B cell (primary cell): ENCODE measurements around the gene LATS1.

Experiments
- EZH2 ChIP-seq: IDR thresholded peaks from 2 replicates; pipeline ENCODE4 v1.6.1; 2012; ENCODE audit warnings: borderline replicate concordance, low read depth, mild to moderate bottlenecking, moderate library complexity, low read length; ENCODE audit not compliant: insufficient read depth, poor library complexity, severe bottlenecking
- TF ChIP-seq, protein P1 (sequence below): fragments of 200-600 bp; IDR thresholded peaks from one replicate; pipeline ENCODE4 v1.8.0; 2022; ENCODE audit warnings: antibody characterized with exemption, mild to moderate bottlenecking

DNA sequence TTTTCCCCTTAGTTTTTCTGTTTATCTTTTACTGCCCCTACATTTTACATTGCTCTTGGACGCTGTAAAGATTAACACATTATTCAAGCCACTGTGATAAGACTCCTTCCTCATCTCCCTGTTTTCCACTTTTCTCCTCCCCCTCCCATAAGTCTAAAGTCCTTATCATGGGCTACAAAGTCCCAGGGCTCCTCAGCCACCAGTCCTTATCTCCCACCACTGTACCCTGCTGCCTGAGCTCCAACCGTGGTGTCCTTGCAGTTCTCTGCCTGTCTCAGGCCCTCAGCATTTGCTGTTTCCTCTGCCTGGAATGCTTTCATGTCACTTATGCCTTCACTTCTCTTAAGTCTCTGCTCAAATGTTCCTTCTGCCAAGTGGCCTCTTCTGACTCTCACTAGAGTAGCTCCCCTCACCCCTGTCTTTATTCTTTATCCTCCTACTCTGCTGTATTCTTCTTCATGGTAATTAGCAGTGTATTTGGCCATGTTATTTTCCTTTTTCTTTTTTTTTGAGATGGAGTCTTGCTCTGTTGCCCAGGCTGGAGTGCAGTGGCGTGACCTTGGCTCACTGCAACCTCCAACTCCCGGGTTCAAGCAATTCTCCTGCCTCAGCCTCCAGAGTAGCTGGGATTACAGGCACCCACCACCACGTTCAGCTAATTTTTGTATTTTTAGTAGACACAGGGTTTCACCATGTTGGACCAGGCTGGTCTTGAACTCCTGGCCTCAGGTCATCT, 10.8 kb upstream of the LATS1 start:
- TF ChIP-seq EZH2: no peak
- TF ChIP-seq, protein P1, sequence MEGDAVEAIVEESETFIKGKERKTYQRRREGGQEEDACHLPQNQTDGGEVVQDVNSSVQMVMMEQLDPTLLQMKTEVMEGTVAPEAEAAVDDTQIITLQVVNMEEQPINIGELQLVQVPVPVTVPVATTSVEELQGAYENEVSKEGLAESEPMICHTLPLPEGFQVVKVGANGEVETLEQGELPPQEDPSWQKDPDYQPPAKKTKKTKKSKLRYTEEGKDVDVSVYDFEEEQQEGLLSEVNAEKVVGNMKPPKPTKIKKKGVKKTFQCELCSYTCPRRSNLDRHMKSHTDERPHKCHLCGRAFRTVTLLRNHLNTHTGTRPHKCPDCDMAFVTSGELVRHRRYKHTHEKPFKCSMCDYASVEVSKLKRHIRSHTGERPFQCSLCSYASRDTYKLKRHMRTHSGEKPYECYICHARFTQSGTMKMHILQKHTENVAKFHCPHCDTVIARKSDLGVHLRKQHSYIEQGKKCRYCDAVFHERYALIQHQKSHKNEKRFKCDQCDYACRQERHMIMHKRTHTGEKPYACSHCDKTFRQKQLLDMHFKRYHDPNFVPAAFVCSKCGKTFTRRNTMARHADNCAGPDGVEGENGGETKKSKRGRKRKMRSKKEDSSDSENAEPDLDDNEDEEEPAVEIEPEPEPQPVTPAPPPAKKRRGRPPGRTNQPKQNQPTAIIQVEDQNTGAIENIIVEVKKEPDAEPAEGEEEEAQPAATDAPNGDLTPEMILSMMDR: no peak
